Umbilical cord (tissue), 1 donor: ENCODE results near the gene C17orf114.
"Not testable (repeated sequence)": the region's sequence is repeated elsewhere in the genome, so short reads cannot be mapped to it uniquely, and the experiment has no call there.

ENCODE experiments used
- DNase-seq: peaks from one replicate; pipeline ENCODE4 v3.0.0-alpha.2; 2015; ENCODE audit warnings: low spot score

C17orf114 gene

GRCh38 chr17:4802228-4802627 is at the start of gene C17orf114:
TSS of gene C17orf114 (minus strand) at chr17:4802328.
- no peak for DNase-seq

- no peak for DNase-seq
Measured at GRCh38 chr17:4851084-4851483, 49.0 kb upstream of the C17orf114 start.

- DNase-seq: no peak
Measured at GRCh38 chr17:4850246-4850645, 48.1 kb upstream of the C17orf114 start.

- peak; percentile 52 for DNase-seq
Measured at GRCh38 chr17:4849011-4849536, 46.9 kb upstream of the C17orf114 start.

GRCh38 chr17:4846635-4847390 is 44.7 kb upstream of the C17orf114 start:
- no peak for DNase-seq

GRCh38 chr17:4845118-4845517 is 43.0 kb upstream of the C17orf114 start:
- no peak for DNase-seq

- DNase-seq: no peak
Measured at GRCh38 chr17:4843321-4844000, 41.3 kb upstream of the C17orf114 start.

GRCh38 chr17:4842376-4842775 is 40.2 kb upstream of the C17orf114 start:
- DNase-seq: no peak

- no peak for DNase-seq
Measured at GRCh38 chr17:4840893-4841242, 38.7 kb upstream of the C17orf114 start.

GRCh38 chr17:4839965-4840892 is 38.1 kb upstream of the C17orf114 start:
- no peak for DNase-seq

GRCh38 chr17:4839221-4839620 is 37.1 kb upstream of the C17orf114 start:
- DNase-seq: no peak

GRCh38 chr17:4838309-4838785 is 36.2 kb upstream of the C17orf114 start:
- DNase-seq: no peak

- DNase-seq: no peak
Measured at GRCh38 chr17:4837471-4838308, 35.6 kb upstream of the C17orf114 start.

GRCh38 chr17:4836221-4836620 is 34.1 kb upstream of the C17orf114 start:
- DNase-seq: no peak

- DNase-seq: no peak
Measured at GRCh38 chr17:4834681-4835020, 32.5 kb upstream of the C17orf114 start.

GRCh38 chr17:4833941-4834680 is 32.0 kb upstream of the C17orf114 start:
- peak; percentile 69 for DNase-seq

GRCh38 chr17:4833178-4833940 is 31.2 kb upstream of the C17orf114 start, which contains the start of gene MINK1:
TSS of gene MINK1 (plus strand) at chr17:4833340. CDS start at chr17:4833584, 244 bp downstream.
- peak; percentile 97 for DNase-seq

- not testable (repeated sequence) for DNase-seq
Measured at GRCh38 chr17:4832829-4833177, 30.7 kb upstream of the C17orf114 start.

GRCh38 chr17:4827399-4827798 is 25.3 kb upstream of the C17orf114 start:
- no peak for DNase-seq
